GM12874 (cell line): ENCODE results near the gene XPO4.

ENCODE experiments used
- TF ChIP-seq, protein P1 (sequence below): IDR thresholded peaks from 2 replicates; pipeline ENCODE4 v1.5.1; 2011; ENCODE audit warnings: low read depth, mild to moderate bottlenecking, control low read depth, low read length, moderate library complexity; ENCODE audit not compliant: insufficient read depth

XPO4 gene

DNA sequence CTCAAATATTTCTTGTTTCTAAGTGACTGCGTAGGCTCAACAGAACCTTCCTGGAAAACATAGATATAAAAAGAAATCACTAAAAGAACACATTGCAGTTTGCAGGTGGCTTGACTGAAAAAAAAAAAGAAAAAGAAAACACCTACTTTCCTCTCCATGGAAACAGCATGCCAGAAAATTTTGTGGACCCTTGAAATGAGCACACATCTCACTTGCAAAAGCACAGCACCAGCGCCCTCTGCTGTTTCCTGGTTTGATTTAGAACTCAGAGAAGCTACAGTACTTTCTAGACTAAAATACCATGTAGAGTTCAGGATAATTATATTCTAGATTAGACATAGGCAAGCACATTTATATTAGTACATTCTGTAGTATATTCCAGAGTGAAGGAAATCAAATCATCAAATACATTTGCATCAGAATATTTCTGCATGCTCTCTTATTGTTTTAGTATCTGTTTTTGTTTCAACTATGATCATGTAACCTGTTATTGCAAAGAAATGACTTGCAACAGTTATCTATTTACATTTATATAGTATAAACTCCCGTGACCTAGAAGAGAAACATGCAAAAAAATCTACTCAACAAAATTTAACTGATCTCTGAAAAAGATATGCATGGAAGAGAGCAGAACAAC, 22.3 kb upstream of the XPO4 start:
- TF ChIP-seq, protein P1, sequence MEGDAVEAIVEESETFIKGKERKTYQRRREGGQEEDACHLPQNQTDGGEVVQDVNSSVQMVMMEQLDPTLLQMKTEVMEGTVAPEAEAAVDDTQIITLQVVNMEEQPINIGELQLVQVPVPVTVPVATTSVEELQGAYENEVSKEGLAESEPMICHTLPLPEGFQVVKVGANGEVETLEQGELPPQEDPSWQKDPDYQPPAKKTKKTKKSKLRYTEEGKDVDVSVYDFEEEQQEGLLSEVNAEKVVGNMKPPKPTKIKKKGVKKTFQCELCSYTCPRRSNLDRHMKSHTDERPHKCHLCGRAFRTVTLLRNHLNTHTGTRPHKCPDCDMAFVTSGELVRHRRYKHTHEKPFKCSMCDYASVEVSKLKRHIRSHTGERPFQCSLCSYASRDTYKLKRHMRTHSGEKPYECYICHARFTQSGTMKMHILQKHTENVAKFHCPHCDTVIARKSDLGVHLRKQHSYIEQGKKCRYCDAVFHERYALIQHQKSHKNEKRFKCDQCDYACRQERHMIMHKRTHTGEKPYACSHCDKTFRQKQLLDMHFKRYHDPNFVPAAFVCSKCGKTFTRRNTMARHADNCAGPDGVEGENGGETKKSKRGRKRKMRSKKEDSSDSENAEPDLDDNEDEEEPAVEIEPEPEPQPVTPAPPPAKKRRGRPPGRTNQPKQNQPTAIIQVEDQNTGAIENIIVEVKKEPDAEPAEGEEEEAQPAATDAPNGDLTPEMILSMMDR, result peak; percentile 57

DNA sequence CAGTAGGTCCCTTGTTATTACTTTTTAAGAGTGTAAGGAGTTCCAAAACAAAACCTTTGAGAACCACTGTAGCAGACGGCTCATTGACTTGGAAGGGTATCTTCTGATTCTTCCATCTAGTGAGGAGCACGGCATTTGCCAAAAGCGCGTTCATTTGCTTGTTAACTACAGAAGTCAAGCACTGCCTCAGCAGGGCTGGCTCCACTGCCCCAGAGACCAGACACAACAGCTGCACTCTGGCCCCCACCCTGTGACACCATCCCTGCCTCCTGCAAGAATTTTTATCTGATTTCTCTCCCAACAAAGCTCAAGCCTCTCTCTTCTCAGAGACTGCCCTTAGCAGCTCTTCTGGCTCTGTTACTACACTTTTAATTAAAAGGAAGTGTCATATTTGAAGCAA, 20.7 kb upstream of the XPO4 start:
- TF ChIP-seq, protein P1, result no peak

DNA sequence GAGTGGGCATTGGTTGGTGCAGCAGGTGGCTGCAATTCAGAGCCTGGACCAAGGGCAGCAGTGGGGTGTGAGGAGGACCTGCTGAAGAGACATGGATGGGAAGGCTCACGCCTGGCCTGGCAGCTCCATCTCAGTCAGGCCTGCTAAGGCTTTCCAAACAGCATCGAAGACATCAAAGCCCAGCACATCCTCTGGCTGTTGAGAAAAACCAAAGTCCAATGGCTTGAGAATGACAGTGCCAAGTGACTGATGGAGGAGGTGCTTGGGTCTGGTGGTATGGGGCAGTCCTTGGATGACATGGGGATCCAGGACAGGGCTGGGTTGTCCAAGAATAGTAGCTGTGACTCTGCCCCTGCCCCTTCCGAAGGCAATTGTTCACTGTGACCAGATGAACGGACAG, 19.0 kb upstream of the XPO4 start:
- TF ChIP-seq, protein P1, result no peak

DNA sequence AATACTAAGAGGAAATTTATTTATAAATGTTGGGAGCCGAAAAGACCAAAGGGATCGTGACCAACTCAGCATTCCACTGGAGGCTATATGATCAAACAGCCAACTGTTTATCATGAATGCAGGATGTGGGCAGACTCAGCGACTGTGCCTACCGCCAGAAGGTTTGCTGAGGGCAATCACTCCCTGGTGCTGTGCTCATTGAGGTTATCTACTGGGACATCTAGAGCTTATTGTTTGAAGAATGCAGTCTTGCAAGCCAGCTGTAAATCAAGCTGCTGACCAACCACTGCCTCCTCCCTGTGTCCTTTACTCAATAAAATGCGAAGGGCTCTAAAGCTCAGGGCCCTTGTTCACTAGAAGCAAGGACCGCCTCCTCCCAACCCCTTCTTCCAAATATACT, 8.5 kb upstream of the XPO4 start:
- TF ChIP-seq, protein P1, result no peak

- TF ChIP-seq, protein P1, result no peak
These were observed 6.4 kb upstream of the XPO4 start for GRCh38 chr13:20908714-20909497.

DNA sequence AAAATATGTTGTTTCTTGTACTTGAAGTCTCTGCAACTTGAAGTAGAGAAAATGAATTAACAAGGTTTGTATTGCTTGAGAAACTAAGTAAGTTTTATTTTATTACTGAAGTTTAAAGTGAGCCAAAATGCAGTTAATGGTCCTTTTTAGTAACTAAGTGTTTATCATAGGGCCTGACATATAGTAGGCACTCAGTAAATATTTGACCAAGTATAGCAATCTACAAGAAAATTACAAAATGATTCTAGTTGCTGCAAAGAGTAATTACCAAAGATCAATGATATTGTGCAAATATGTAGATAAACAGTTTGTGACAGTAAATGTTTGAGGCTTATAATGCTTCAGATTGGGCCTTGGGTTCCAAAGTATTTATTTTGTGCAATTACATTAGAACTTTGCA, 2.4 kb upstream of the XPO4 start:
- TF ChIP-seq, protein P1, result no peak

DNA sequence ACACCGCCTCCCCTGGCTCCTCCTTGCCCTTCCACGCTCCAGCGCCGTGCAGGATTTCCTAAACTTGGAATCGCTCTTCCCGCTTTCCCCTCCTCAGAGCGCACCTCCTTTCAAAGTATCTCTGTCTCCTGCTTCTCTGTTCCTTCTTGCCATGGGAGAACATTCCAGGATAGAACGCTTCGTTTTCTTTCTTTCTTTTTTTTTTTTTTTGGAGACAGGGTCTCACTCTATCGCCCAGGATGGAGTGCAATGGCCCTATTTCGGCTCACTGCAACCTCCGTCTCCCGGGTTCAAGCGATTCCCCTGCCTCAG, 574 bp upstream of the XPO4 start:
- TF ChIP-seq, protein P1, result no peak
